Stomach (tissue), 4 donors: ENCODE results near the gene ZGPAT.

Source experiments
- POLR2A ChIP-seq, 4 donors: fragments of 450-650 bp; IDR thresholded peaks; one replicate each; pipeline ENCODE4 v1.6.1; 2016; ENCODE audit warnings: antibody characterized with exemption in 4 of 4, control low read depth in 2 of 4, mild to moderate bottlenecking in 1 of 4, moderate library complexity in 1 of 4
- TF ChIP-seq, protein P1 (sequence below), 7 experiments: fragments of 450-650 bp in 4 of 7; fragments of 200-600 bp in 3 of 7; sonication (generic) in 3 of 7; IDR thresholded peaks; one replicate each; pipeline ENCODE4 v1.5.1; 2016 to 2019; ENCODE audit warnings: antibody characterized with exemption in 7 of 7, control low read depth in 2 of 7, mild to moderate bottlenecking in 1 of 7

DNA sequence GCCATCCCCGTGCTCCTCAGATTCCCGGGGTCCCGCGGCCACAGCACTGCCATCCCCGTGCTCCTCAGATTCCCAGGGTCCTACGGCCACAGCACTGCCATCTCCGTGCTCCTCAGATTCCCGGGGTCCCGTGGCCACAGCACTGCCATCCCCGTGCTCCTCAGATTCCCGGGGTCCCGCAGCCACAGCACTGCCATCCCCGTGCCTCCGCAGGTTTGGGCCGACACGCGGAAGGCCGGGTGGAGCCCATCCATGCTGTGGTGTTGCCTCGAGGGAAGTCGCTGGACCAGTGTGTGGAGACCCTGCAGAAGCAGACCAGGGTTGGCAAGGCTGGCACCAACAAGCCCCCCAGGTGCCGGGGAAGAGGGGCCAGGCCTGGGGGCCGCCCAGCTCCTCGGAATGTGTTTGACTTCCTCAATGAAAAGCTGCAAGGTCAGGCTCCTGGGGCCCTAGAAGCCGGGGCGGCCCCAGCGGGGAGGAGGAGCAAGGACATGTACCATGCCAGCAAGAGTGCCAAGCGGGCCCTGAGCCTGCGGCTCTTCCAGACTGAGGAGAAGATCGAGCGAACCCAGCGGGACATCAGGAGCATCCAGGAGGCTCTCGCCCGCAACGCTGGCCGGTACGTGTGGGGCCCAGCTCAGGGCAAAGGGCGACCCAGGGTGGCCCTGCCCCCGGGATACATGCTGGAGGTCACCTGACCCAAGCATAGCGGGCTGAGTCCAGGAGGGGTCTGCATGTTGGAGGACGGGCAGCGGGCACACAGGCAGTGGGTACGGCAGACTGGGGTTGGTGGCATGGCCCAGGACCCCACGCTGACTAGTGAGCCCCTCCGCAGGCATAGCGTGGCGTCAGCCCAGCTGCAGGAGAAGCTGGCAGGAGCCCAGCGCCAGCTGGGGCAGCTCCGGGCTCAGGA, 27.4 kb downstream of the ZGPAT start:
- no peak for TF ChIP-seq POLR2A (IDR thresholded peaks at IDR 0.05)
- TF ChIP-seq, protein P1, sequence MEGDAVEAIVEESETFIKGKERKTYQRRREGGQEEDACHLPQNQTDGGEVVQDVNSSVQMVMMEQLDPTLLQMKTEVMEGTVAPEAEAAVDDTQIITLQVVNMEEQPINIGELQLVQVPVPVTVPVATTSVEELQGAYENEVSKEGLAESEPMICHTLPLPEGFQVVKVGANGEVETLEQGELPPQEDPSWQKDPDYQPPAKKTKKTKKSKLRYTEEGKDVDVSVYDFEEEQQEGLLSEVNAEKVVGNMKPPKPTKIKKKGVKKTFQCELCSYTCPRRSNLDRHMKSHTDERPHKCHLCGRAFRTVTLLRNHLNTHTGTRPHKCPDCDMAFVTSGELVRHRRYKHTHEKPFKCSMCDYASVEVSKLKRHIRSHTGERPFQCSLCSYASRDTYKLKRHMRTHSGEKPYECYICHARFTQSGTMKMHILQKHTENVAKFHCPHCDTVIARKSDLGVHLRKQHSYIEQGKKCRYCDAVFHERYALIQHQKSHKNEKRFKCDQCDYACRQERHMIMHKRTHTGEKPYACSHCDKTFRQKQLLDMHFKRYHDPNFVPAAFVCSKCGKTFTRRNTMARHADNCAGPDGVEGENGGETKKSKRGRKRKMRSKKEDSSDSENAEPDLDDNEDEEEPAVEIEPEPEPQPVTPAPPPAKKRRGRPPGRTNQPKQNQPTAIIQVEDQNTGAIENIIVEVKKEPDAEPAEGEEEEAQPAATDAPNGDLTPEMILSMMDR (IDR thresholded peaks at IDR 0.05): no peak
